ENCODE measurements around the gene TMPRSS9.
"Not testable (repeated sequence)": the region's sequence is repeated elsewhere in the genome, so short reads cannot be mapped to it uniquely, and the experiment has no call there.

Gene TMPRSS9

GRCh38 chr19:2341244-2341751 lies 18.8 kb upstream of the TMPRSS9 start:
- FAIRE-seq (no peak), DNase-seq (ENCODE audit: insufficient read length, low spot score) (no peak)

GRCh38 chr19:2341982-2342381 lies 18.1 kb upstream of the TMPRSS9 start:
- DNase-seq (ENCODE audit: insufficient read length, low spot score): no peak
- no peak for FAIRE-seq

DNA sequence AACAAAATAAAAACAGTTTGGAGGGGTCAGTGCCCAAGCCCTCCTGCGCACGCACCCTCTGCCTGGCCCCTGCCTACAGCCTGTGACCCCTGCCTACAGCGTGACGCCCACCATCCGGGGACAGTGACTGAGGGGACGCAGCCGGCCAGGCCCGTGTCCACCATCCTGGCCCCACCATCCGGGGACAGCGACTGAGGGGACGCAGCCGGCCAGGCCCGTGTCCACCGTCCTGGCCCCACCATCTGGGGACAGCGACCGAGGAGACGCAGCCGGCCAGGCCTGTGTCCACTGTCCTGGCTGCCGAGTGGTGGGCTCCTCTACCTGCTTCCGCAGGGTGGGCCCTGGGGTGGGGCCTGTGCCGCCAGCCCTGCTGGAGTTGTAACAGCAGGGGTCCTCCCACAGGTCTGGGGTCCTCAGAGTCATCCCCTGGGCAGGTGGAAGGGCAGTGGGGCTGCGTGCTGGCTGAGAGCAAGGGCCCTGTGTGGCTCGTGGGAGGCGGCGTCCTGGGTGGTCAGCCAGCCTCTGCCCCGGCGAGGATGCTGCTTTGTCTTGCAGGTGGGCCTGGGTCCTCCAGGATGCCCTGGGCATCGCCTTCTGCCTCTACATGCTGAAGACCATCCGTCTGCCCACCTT lies 17.3 kb upstream of the TMPRSS9 start:
- FAIRE-seq (no peak), DNase-seq (ENCODE audit: insufficient read length, low spot score) (no peak)

DNA sequence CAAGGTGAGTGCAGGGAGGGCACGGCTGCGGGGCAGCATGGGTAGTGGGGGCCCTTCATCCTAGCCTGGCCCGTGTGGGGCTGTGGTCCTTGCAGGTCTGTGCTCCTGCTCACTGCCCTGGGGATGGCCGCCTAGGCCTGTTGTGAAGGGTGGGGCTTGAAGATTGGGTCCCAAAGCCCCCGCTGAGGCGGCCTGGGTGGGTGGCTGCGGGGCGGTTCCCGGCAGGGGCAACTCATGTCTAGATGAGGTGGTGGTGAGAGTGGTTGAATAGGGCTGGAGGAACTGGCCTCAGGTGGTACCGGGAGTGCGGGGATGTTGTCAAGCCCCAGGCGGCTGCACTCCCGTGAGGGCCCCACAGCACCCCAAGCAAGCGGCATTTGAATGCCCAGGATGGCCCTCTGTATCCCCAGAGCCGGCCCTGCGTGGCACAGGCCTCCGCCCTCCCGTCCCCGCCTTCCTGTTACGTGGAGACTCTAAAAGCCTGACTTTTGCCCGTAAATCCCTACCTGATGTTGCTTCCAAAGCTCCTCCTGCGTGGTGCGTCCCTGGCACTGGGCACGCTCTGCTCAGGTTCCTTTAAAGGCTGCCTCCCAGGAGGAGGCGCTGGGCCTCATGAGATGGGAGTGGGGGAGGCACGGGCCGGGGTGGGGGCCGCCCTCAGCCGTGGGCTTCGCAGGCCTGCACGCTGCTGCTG lies 16.6 kb upstream of the TMPRSS9 start:
- DNase-seq (ENCODE audit: insufficient read length, low spot score) (no peak), FAIRE-seq (no peak)

DNA sequence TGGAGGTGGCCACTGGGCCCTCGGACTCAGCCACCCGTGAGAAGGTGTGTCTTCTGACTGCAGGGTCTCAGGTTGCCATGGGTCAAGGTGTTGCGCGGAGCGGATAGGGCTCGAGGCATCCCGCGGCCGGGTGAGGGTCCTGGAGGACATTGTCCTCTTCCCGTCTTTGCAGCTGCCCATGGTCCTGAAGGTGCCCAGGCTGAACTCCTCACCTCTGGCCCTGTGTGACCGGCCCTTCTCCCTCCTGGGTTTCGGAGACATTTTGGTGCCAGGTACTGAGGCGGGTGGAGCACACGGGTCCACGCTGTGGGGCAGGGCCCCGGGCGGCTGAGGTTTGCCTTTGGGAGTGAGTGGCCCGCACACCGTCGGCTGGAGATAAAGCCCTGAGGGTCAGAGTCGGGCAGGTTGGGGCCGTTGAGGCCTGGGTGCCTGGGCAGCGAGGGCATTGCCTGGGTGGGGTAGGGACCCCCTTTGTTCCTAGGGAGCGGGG lies 15.6 kb upstream of the TMPRSS9 start:
- FAIRE-seq (no peak), DNase-seq (ENCODE audit: insufficient read length, low spot score) (no peak)

- DNase-seq (ENCODE audit: insufficient read length, low spot score) (no peak), FAIRE-seq (no peak)
Observed at GRCh38 chr19:2345076-2345475, 15.0 kb upstream of the TMPRSS9 start.

GRCh38 chr19:2345794-2346663 lies 14.0 kb upstream of the TMPRSS9 start:
- FAIRE-seq (no peak), DNase-seq (ENCODE audit: insufficient read length, low spot score) (no peak)

DNA sequence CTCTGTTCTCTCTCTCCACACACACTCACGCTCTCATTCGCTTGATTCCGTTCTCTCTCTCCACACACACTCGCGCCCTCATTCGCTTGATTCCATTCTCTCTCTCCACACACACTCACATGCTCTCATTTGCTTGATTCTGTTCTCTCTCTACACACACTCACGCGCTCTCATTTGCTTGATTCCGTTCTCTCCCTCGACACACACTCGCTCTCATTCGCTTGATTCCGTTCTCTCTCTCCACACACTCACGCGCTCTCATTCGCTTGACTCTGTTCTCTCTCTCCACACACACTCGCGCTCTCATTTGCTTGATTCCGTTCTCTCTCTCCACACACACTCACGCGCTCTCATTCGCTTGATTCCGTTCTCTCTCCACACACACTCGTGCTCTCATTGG lies 10.2 kb upstream of the TMPRSS9 start:
- not testable (repeated sequence) for DNase-seq (ENCODE audit: insufficient read length, low spot score); FAIRE-seq

GRCh38 chr19:2350656-2351055 lies 9.4 kb upstream of the TMPRSS9 start:
- no peak for DNase-seq (ENCODE audit: insufficient read length, low spot score)
- no peak for FAIRE-seq

GRCh38 chr19:2351591-2351990 lies 8.5 kb upstream of the TMPRSS9 start:
- FAIRE-seq (no peak), DNase-seq (ENCODE audit: insufficient read length, low spot score) (no peak)

DNA sequence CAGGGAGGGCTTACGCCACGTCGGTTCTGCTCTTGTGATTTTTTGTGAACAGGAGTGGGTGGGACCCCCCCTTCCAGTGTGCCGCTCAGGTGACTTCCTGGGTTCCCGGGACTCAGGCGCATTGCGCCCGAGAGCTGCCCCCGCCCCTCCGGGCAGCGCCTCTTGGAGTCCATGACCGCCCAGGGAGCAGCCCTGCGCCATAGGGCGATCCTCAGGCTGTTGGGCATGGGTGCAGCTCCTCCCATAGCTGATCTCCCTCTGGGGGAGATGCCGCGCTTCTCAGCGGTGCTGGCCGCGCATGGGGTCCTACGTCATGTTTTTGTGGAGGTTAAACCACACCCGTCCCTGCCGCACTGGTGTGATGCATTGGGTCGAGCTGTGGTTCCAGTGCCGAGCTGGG lies 7.9 kb upstream of the TMPRSS9 start:
- DNase-seq (ENCODE audit: insufficient read length, low spot score): no peak
- no peak for FAIRE-seq

- FAIRE-seq (no peak), DNase-seq (ENCODE audit: insufficient read length, low spot score) (no peak)
Observed at GRCh38 chr19:2353159-2353886, 6.7 kb upstream of the TMPRSS9 start.

DNA sequence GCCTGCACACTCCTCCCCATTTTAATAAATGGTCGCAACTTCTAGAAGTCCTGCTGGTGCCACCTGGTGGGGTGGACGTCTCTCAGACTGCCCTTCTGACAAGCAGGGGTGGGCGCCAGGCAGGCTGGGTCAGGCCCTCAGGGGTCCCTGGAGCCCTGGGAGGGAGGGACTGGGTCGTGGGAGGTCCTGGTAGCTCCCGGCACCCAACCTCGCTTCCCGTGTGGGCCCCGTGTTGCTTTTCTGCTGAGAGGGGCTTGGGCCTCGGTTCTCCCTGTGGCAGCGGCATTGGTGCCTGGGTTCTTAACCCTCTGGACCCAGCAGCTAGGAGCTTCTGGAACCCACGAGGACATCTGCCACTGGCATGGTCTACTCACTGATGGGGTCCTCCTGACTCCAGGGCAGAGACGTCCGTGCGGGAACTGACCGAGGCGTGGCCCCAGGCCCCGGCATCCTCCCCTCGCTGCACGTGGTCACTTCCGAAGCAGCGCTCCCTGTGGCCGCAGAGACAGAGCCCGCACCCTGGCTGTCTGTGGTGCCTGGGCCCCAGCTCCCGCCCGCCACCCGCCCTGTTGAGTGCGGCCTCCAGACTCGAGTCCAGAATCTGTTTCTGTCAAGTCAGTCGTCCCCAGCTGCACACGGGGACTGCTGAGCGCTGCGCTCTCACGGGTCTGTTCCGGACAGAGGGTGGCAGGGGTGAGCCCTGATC lies 6.0 kb upstream of the TMPRSS9 start:
- FAIRE-seq: no peak
- no peak for DNase-seq (ENCODE audit: insufficient read length, low spot score)

- no peak for DNase-seq (ENCODE audit: insufficient read length, low spot score)
- FAIRE-seq: no peak
Observed at GRCh38 chr19:2354670-2355069, 5.4 kb upstream of the TMPRSS9 start.

DNA sequence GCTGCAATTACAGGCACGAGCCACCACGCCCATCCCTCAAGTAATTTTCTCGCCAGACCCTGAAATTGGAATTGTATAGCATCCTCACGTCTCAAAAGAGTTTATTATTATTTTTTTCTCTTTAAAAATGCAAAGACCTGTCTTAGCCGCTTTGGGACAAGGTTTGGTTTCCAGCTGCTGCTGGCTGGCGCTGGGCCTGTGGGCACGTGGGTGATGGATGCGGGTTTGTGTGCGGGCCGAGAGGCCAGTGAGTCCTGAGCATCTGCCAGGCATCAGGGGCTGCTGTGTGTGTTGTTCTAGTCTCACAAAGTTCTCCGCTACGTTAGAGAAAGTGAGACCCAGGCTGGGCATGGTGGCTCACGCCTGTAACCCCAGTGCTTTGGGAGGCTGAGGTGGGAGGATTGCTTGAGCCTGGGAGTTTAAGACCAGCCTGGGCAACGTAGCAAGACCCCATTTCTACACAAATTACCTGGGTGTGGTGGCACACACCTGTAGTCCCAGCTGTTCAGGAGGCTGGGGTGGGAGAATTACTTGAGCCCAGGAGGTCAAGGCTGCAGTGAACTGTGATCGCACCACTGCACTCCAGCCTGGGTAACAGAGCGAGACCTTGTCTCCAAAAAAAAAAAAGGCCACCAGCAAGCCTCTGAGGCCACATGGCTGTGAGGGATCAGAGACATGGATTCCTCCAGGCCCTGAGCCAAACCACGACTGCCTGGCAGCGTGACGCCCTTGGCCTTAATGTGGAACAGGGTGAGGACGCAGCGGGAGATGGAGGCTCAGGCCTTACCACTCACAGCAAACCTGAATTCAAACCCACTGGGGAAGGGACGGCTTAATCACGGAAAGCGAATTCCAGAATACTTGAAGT lies 4.7 kb upstream of the TMPRSS9 start:
- FAIRE-seq (no peak), DNase-seq (ENCODE audit: insufficient read length, low spot score) (no peak)

- no peak for DNase-seq (ENCODE audit: insufficient read length, low spot score)
- no peak for FAIRE-seq
Observed at GRCh38 chr19:2356036-2356646, 3.9 kb upstream of the TMPRSS9 start.

DNA sequence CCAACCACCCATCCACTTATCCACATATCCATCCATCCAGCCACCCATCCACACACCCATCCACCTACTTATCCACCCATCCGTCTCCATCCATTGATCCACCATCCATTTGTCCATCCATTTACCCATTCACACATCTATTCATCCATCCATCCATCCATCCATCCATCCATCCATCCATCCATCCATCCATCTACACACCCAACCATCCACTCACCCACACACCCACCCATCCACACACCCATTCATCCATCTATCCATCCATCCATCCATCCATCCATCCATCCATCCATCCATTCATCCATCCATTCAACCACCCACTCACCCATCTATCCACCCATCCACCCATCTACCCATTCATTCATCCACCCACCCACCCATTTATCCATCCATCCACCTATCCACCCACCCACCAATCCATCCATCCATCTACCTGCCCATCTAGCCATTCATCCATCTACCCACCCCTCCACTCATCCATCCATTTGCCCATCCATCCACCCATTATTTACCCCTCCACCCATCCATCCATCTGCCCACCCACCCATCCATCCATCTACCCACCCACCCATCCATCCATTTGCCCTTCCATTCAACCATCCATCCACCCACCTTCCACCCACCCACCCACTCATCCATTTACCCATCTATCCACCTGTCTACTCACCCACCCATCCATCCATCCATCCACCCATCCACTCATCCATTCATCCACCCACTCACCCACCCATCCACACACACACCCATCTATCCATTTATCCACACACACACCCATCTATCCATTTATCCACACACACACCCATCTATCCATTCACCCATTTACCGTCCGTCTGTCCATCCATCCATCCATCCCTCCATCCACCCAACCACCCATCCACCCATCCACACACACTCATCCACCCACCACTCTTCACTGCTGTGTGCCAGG lies 2.5 kb upstream of the TMPRSS9 start:
- DNase-seq (ENCODE audit: insufficient read length, low spot score) (no peak), FAIRE-seq (no peak)
